ENCODE results near the gene FOXL2NB.

DNA sequence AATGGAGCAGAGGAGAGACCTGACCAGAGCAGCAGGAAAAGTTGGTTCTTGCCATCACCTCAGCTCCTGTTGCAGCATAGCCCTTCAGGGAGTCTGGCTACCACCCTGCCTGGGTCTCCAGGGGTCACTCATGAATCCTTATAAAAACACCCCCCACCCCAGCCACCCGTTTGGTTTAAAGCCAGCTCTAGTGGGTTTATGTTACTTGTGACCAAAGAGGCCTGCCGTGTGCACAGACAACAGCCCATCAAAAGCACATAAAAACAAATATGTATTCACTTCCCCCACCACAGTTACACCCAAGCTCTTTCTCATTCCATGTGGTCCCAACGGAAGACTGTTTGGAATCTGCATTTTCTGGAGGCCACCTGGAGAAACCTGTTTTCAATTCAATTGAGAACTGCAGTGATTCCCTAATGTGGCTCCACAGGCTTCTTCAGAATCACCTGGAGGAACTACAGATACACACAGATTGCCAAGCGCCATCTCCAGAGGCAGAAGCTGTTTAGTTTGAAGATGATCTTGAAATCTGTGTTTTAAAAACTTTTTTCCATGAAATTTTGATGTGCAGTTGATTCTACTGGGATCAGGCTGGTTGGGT lies 13.8 kb upstream of the FOXL2NB start:
- TF ChIP-seq, protein P1, sequence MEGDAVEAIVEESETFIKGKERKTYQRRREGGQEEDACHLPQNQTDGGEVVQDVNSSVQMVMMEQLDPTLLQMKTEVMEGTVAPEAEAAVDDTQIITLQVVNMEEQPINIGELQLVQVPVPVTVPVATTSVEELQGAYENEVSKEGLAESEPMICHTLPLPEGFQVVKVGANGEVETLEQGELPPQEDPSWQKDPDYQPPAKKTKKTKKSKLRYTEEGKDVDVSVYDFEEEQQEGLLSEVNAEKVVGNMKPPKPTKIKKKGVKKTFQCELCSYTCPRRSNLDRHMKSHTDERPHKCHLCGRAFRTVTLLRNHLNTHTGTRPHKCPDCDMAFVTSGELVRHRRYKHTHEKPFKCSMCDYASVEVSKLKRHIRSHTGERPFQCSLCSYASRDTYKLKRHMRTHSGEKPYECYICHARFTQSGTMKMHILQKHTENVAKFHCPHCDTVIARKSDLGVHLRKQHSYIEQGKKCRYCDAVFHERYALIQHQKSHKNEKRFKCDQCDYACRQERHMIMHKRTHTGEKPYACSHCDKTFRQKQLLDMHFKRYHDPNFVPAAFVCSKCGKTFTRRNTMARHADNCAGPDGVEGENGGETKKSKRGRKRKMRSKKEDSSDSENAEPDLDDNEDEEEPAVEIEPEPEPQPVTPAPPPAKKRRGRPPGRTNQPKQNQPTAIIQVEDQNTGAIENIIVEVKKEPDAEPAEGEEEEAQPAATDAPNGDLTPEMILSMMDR (IDR thresholded peaks at IDR 0.05), result no peak
- TF ChIP-seq POLR2A (IDR thresholded peaks at IDR 0.05), result no peak
